Measurements from ENCODE around the gene CABYR.

DNA sequence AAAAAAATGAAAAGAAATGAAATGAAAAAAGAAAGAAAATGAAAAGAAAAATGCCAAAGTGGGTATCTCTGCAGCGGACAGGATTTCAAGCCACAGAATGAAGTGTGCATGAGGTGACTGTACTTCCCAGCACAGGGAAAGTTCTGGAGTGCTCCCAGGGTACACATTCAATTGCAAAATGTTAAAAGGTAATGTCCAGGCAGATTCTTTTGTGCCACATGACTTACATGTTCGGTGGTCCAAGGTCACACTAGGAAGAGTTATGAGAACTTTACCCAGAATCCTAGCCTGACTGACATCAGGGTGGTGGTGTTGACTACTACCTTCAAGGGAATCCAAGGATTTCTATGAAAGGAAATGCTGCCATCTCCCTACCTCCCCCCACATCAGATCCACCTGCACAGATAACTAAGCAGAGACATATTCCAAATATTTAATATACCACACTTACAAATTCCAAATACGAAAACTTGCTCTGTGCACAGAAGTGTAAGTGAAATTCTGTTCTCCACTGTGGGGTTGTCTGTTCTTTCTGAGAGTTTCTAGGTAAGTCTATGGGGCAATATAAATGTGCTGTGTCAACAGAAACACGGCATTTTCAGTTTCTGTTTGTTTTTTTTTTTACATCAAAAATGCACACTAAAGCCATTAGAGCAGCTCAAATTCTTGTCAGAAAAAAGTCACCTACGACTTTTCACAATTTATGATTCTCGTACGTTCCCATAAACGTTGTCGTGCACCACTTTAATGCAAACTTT is 56.6 kb downstream of the CABYR start:
- TF ChIP-seq POLR2A (IDR thresholded peaks at IDR 0.05; ENCODE audit: low read depth): no peak
- no peak for TF ChIP-seq EP300 (IDR thresholded peaks at IDR 0.05)
- TF ChIP-seq, protein P1, sequence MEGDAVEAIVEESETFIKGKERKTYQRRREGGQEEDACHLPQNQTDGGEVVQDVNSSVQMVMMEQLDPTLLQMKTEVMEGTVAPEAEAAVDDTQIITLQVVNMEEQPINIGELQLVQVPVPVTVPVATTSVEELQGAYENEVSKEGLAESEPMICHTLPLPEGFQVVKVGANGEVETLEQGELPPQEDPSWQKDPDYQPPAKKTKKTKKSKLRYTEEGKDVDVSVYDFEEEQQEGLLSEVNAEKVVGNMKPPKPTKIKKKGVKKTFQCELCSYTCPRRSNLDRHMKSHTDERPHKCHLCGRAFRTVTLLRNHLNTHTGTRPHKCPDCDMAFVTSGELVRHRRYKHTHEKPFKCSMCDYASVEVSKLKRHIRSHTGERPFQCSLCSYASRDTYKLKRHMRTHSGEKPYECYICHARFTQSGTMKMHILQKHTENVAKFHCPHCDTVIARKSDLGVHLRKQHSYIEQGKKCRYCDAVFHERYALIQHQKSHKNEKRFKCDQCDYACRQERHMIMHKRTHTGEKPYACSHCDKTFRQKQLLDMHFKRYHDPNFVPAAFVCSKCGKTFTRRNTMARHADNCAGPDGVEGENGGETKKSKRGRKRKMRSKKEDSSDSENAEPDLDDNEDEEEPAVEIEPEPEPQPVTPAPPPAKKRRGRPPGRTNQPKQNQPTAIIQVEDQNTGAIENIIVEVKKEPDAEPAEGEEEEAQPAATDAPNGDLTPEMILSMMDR (IDR thresholded peaks at IDR 0.05): no peak
